ENCODE measurements around the gene PHETA2. TPM values are rescaled to one million over a fixed set of nuclear protein-coding genes. Genes with fewer than 3 reads are reported as not detected.

The PHETA2 gene
- total and polyA plus RNA-seq, 2 of the 8 experiments (the other 6 are each of a cell fraction or from before 2014, with no cell fraction given) = 7.4 to 7.6 TPM

- H3K4ac ChIP-seq (replicated peaks; ENCODE audit: insufficient read length, low read depth, low read length) = no peak overlapping the region
- peaks cover 0 to 3% (median 1%) of the 10 kb centered on the region in 4 experiments; a peak in 3 of 7 replicates for H3K4me1 ChIP-seq (replicated peaks in 1 of 4; ENCODE audit: control insufficient read depth in 3 of 4, insufficient read depth in 4 of 4, low read length in 3 of 4)
- no peak overlapping the region for H2BK15ac ChIP-seq (ENCODE audit: low read length)
- no peak overlapping the region for H4K91ac ChIP-seq (replicated peaks; ENCODE audit: insufficient read length, low read length)
- H4K5ac ChIP-seq (ENCODE audit: insufficient read length, low read depth, low read length) = no peak overlapping the region
- H3K4me2 ChIP-seq (ENCODE audit: insufficient read depth in 1 of 2, low read depth in 2 of 2, low read length in 2 of 2) = no peak overlapping the region
- no peaks in the 10 kb centered on the region for H3K36me3 ChIP-seq (ENCODE audit: control insufficient read depth in 2 of 4, insufficient read depth in 4 of 4, low read length in 3 of 4)
- ChIA-PET POLR2A (ENCODE audit: partially characterized antibody) (interaction anchor here (1.9 kb wide), 1 partner anchor 22 kb away, joined by 7 read pairs; the partner anchor contains the start of gene NDUFA6), CTCF (ENCODE audit: partially characterized antibody) (interaction anchor here (0.6 to 7.3 kb wide), 16 partner anchors 10 to 1215 kb away, joined by 3 to 116 read pairs (median 6); partner anchors contain the start of genes NDUFA6, SEPTIN3 and SMIM45)
- no peaks in the 10 kb centered on the region for H3K23me2 ChIP-seq (ENCODE audit: low read depth, low read length)
- 69% methylated on average over 4 of the region's 4 CpGs; no CpG with 5 or more reads in 1 of the 2 experiments for WGBS, 2 experiments (ENCODE audit: extremely low coverage in 1 of 2, insufficient coverage in 1 of 2, insufficient read length in 1 of 2, insufficient replicate concordance in 2 of 2, low coverage in 1 of 2, low lambda C conversion rate in 2 of 2, missing lambda C conversion rate in 1 of 2)
- no peak overlapping the region for H2AK5ac ChIP-seq (ENCODE audit: low read depth, low read length)
- TF ChIP-seq SIX5 (IDR thresholded peaks at IDR 0.05; ENCODE audit: low read depth, low read length) = no peak
- peak; percentile 40 to 52 for TF ChIP-seq RAD21 (IDR thresholded peaks at IDR 0.05 in 1 of 2, conservative IDR thresholded peaks at IDR 0.05 in 1 of 2; ENCODE audit: low read depth in 2 of 2, low read length in 2 of 2)
- TF ChIP-seq CTCF (IDR thresholded peaks at IDR 0.05; ENCODE audit: control extremely low read depth in 1 of 3, insufficient read depth in 1 of 3, low read depth in 1 of 3, low read length in 3 of 3) = peak in 1 of 3 experiments; percentile 27; a peak in 2 of 4 replicates
- H3K27me3 ChIP-seq (replicated peaks in 1 of 4; ENCODE audit: control insufficient read depth in 3 of 4, extremely low read depth in 1 of 4, insufficient read depth in 3 of 4, low read length in 3 of 4) = peaks cover 0 to 5% (median 2%) of the 10 kb centered on the region in 4 experiments; a peak in 4 of 7 replicates
- no peak overlapping the region for H3K56ac ChIP-seq (replicated peaks; ENCODE audit: insufficient read length, low read depth, low read length)
- no peak overlapping the region for H3K23ac ChIP-seq (ENCODE audit: insufficient read length)
- H3K18ac ChIP-seq (ENCODE audit: extremely low read depth, low read length) = no peak overlapping the region
- H4K20me1 ChIP-seq (replicated peaks in 1 of 2; ENCODE audit: control insufficient read depth in 1 of 2, insufficient read depth in 2 of 2, low read length in 2 of 2) = no peaks in the 10 kb centered on the region
- H2BK5ac ChIP-seq (ENCODE audit: low read depth, low read length) = no peak overlapping the region
- H3K27ac ChIP-seq (ENCODE audit: low read depth, low read length) = no peak overlapping the region
- no peak overlapping the region for H2BK120ac ChIP-seq (replicated peaks; ENCODE audit: low read depth, low read length)
- H3K14ac ChIP-seq (ENCODE audit: insufficient read length) = no peak overlapping the region
- no peak overlapping the region for H3K4me3 ChIP-seq (ENCODE audit: extremely low read depth in 1 of 4, insufficient read depth in 2 of 4, low read depth in 3 of 4, low read length in 4 of 4)
- no peak overlapping the region for H2AFZ ChIP-seq (ENCODE audit: low read length)
- H3K9ac ChIP-seq (replicated peaks in 1 of 4; ENCODE audit: extremely low read depth in 1 of 4, low read depth in 3 of 4, low read length in 3 of 4) = no peak overlapping the region
- no peaks in the 10 kb centered on the region for H3K79me2 ChIP-seq (ENCODE audit: control insufficient read depth in 1 of 2, insufficient read depth in 2 of 2, low read length in 2 of 2)
- no peaks in the 10 kb centered on the region for H3K79me1 ChIP-seq (ENCODE audit: low read depth, low read length)
- H3K9me3 ChIP-seq (ENCODE audit: insufficient read depth in 2 of 2, low read depth in 1 of 2, low read length in 1 of 2) = no peaks in the 10 kb centered on the region
- FAIRE-seq (no peak), DNase-seq (ENCODE audit: low read depth in 1 of 2, low spot score in 2 of 2) (no peak)
- H2BK12ac ChIP-seq (ENCODE audit: low read depth, low read length) = no peak overlapping the region
- no peak overlapping the region for H2BK20ac ChIP-seq (ENCODE audit: low read length)
- H4K8ac ChIP-seq (ENCODE audit: extremely low read depth, insufficient read depth, low read length) = no peak overlapping the region
Measured at GRCh38 chr22:42111798-42112197, 37.8 kb downstream of the PHETA2 start.

Measured in H1 (cell line).